Ovary (tissue), 3 donors: ENCODE data around the gene SALL4.

Experiments used
- CTCF ChIP-seq, 3 donors: fragments of 450-650 bp in 2 of 3; fragments of 200-600 bp in 1 of 3; IDR thresholded peaks; one replicate each; pipeline versions ENCODE4 v1.5.1 to v1.8.0; 2016 to 2022; ENCODE audit warnings: antibody characterized with exemption in 3 of 3, mild to moderate bottlenecking in 1 of 3
- EP300 ChIP-seq: sonication (generic); formaldehyde crosslinking; IDR thresholded peaks from one replicate; pipeline ENCODE4 v1.6.1; 2017; ENCODE audit warnings: antibody characterized with exemption
- POLR2A ChIP-seq: fragments of 450-650 bp; IDR thresholded peaks from one replicate; pipeline ENCODE4 v1.6.1; 2017; ENCODE audit warnings: antibody characterized with exemption, mild to moderate bottlenecking, moderate library complexity
- donor health status: DM: no; HTN: no; CAD: no.

GRCh38 chr20:51790256-51790655, 12.1 kb downstream of the SALL4 start:
- no peak for TF ChIP-seq POLR2A
- TF ChIP-seq CTCF (IDR thresholded peaks at IDR 0.05) = no peak
- TF ChIP-seq EP300 = no peak
